SK-N-SH (cell line): ENCODE measurements around the gene ASAP2. TPM values are rescaled to one million over a fixed set of nuclear protein-coding genes. Genes with fewer than 3 reads are reported as not detected.

ENCODE experiments used
- CTCF ChIA-PET: fragments of 300-600, 350-600 bp; formaldehyde crosslinking; extraction: SDS; loops from one replicate; lab custom pipeline; 2021; lab: Yijun Ruan, JAX
- POLR2A ChIA-PET: fragments of 350-600 bp; sonication (Branson Sonifier 250); formaldehyde crosslinking; extraction: SDS; loops from one replicate; lab custom pipeline; 2020; ENCODE audit warnings: antibody characterized with exemption, inconsistent platforms; lab: Yijun Ruan, JAX
- DNase-seq: peaks from one replicate; pipeline ENCODE4 v3.0.0; 2012
- H2AFZ ChIP-seq: fragments of 200-600 bp; sonication (generic); 2 replicates; pipeline ENCODE4 v1.8.1; 2016; ENCODE audit warnings: antibody characterized with exemption, mild to moderate bottlenecking, low read depth
- H3F3A ChIP-seq: fragments of 200-600 bp; sonication (generic); replicated peaks from 2 replicates; pipeline ENCODE3; 2016; ENCODE audit warnings: antibody characterized with exemption, mild to moderate bottlenecking; ENCODE audit not compliant: insufficient read depth
- H3K27ac ChIP-seq, 2 experiments: fragments of 200-500 bp in 1 of 2; fragments of 200-600 bp in 1 of 2; sonication (Bioruptor generic) in 1 of 2; sonication (generic), shearing (Covaris generic) in 1 of 2; 2 replicates each; pipeline versions ENCODE4 v1.5.1 to v1.6.1; 2014 to 2016; ENCODE audit warnings: low read depth in 2 of 2, inconsistent platforms in 1 of 2, low read length in 1 of 2, mild to moderate bottlenecking in 1 of 2, mixed read lengths in 1 of 2
- H3K27me3 ChIP-seq: fragments of 200-600 bp; sonication (generic), shearing (Covaris generic); 2 replicates; pipeline ENCODE4 v1.6.1; 2016; ENCODE audit warnings: mixed run types; ENCODE audit not compliant: insufficient read depth
- H3K36me3 ChIP-seq, 2 experiments: fragments of 200-500 bp in 1 of 2; fragments of 200-600 bp in 1 of 2; sonication (Bioruptor generic) in 1 of 2; sonication (generic) in 1 of 2; replicated peaks in 1 of 2; 2 replicates each; pipeline versions ENCODE3 to v1.5.1; 2014 to 2016; ENCODE audit warnings: low read length in 1 of 2, mild to moderate bottlenecking in 1 of 2; ENCODE audit not compliant: insufficient read depth in 2 of 2, control insufficient read depth in 1 of 2
- H3K4me1 ChIP-seq, 2 experiments: fragments of 200-500 bp in 1 of 2; fragments of 200-600 bp in 1 of 2; sonication (Bioruptor generic) in 1 of 2; sonication (generic), shearing (Covaris generic) in 1 of 2; 2 replicates each; pipeline versions ENCODE4 v1.5.1 to v1.6.1; 2014 to 2016; ENCODE audit warnings: low read depth in 1 of 2, low read length in 1 of 2, mixed run types in 1 of 2; ENCODE audit not compliant: insufficient read depth in 2 of 2, control insufficient read depth in 1 of 2
- H3K4me2 ChIP-seq: fragments of 200-600 bp; sonication (generic), shearing (Covaris generic); 2 replicates; pipeline ENCODE4 v1.6.1; 2017; ENCODE audit warnings: mixed run types
- H3K4me3 ChIP-seq, 2 experiments: fragments of 200-500 bp in 1 of 2; fragments of 200-600 bp in 1 of 2; sonication (Bioruptor generic) in 1 of 2; sonication (generic), shearing (Covaris generic) in 1 of 2; 2 replicates each; pipeline versions ENCODE4 v1.5.1 to v1.8.1; 2014 to 2016; ENCODE audit warnings: low read depth in 2 of 2, inconsistent platforms in 1 of 2, low read length in 1 of 2, mild to moderate bottlenecking in 1 of 2, mixed read lengths in 1 of 2, moderate library complexity in 1 of 2
- H3K79me2 ChIP-seq: fragments of 200-600 bp; sonication (generic); 2 replicates; pipeline ENCODE4 v1.8.1; 2017; ENCODE audit warnings: mild to moderate bottlenecking; ENCODE audit not compliant: insufficient read depth
- H3K9ac ChIP-seq: fragments of 200-600 bp; sonication (generic); 2 replicates; pipeline ENCODE4 v1.6.1; 2017; ENCODE audit warnings: mixed run types
- H3K9me2 ChIP-seq: fragments of 200-600 bp; sonication (generic); 2 replicates; pipeline ENCODE4 v1.6.1; 2017; ENCODE audit warnings: mixed run types
- H3K9me3 ChIP-seq: fragments of 200-600 bp; sonication (generic); 2 replicates; pipeline ENCODE4 v1.6.1; 2017; ENCODE audit warnings: mixed run types, mild to moderate bottlenecking, moderate library complexity
- H4K20me1 ChIP-seq: fragments of 200-600 bp; sonication (generic); 2 replicates; pipeline ENCODE4 v1.6.1; 2017; ENCODE audit warnings: mild to moderate bottlenecking, mixed run types; ENCODE audit not compliant: insufficient read depth
- CHD2 ChIP-seq: fragments of 150-350 bp; IDR thresholded peaks from 2 replicates; pipeline ENCODE4 v1.6.1; 2018; ENCODE audit warnings: low read length; ENCODE audit not compliant: partially characterized antibody
- EP300 ChIP-seq, 2 experiments: IDR thresholded peaks; 2 replicates each; pipeline versions ENCODE4 v1.4.0 to v1.6.1; 2012; ENCODE audit warnings: borderline replicate concordance in 1 of 2, low read depth in 1 of 2, low read length in 1 of 2
- EZH2phosphoT487 ChIP-seq: fragments of 200-600 bp; sonication (generic); IDR thresholded peaks from 2 replicates; pipeline ENCODE4 v1.6.1; 2017; ENCODE audit warnings: low read depth, mixed run types, mild to moderate bottlenecking, antibody characterized with exemption, moderate library complexity, borderline replicate concordance
- FOSL2 ChIP-seq: IDR thresholded peaks from 2 replicates; pipeline ENCODE4 v1.4.0; 2012; ENCODE audit warnings: low read depth, mild to moderate bottlenecking, moderate library complexity, borderline replicate concordance
- FOXM1 ChIP-seq: IDR thresholded peaks from 2 replicates; pipeline ENCODE4 v1.4.0; 2012; ENCODE audit warnings: low read depth, mild to moderate bottlenecking
- GATA2 ChIP-seq: sonication (generic); formaldehyde crosslinking; IDR thresholded peaks from 2 replicates; pipeline ENCODE4 v1.5.0; 2020; ENCODE audit warnings: mild to moderate bottlenecking, missing genetic modification reagents
- JUND ChIP-seq: IDR thresholded peaks from 2 replicates; pipeline ENCODE4 v1.4.0; 2012
- MEF2A ChIP-seq: IDR thresholded peaks from 2 replicates; pipeline ENCODE4 v1.4.0; 2012; ENCODE audit warnings: low read depth, borderline replicate concordance
- NFIC ChIP-seq: IDR thresholded peaks from 2 replicates; pipeline ENCODE4 v1.4.0; 2012; ENCODE audit warnings: borderline replicate concordance
- NRF1 ChIP-seq: IDR thresholded peaks from 2 replicates; pipeline ENCODE4 v1.6.1; 2012; ENCODE audit warnings: low read depth, mild to moderate bottlenecking, low read length
- RAD21 ChIP-seq: IDR thresholded peaks from 2 replicates; pipeline ENCODE4 v1.6.1; 2012; ENCODE audit warnings: mild to moderate bottlenecking, low read length
- RCOR1 ChIP-seq: fragments of 150-350 bp; IDR thresholded peaks from 2 replicates; pipeline ENCODE4 v1.6.1; 2017; ENCODE audit warnings: antibody characterized with exemption, low read length
- SIN3A ChIP-seq: IDR thresholded peaks from 2 replicates; pipeline ENCODE4 v1.6.1; 2012; ENCODE audit warnings: low read depth, mild to moderate bottlenecking, low read length, moderate library complexity, borderline replicate concordance
- TEAD4 ChIP-seq: IDR thresholded peaks from 2 replicates; pipeline ENCODE4 v1.4.0; 2012; ENCODE audit warnings: mild to moderate bottlenecking, borderline replicate concordance; ENCODE audit not compliant: insufficient read depth
- YY1 ChIP-seq: IDR thresholded peaks from 2 replicates; pipeline ENCODE4 v1.4.0; 2012; ENCODE audit warnings: low read depth, mild to moderate bottlenecking
- WGBS: methylation state at CpG from one replicate; pipeline ENCODE4 v1.1.6; 2017; ENCODE audit warnings: low lambda C conversion rate; 5-methylcytosine and 5-hydroxymethylcytosine counted together
- polyA plus RNA-seq, 3 experiments: library from polyadenylated mRNA; depleted of rRNA; stranded (reverse); fragments of >200 nt; gene quantifications; 2 replicates each; pipeline ENCODE4 v1.2.3, GENCODE V29; 2012
- TF ChIP-seq, protein P1 (sequence below): fragments of 150-350 bp; IDR thresholded peaks from 2 replicates; pipeline ENCODE4 v1.6.1; 2017; ENCODE audit warnings: antibody characterized with exemption, low read length, low read depth, borderline replicate concordance
- TF ChIP-seq, protein P2 (sequence below): fragments of 200-600 bp; sonication (generic); IDR thresholded peaks from 2 replicates; pipeline ENCODE4 v1.6.1; 2017; ENCODE audit warnings: antibody characterized with exemption, mild to moderate bottlenecking, moderate library complexity
- TF ChIP-seq, protein P3 (sequence below): IDR thresholded peaks from 2 replicates; pipeline ENCODE4 v1.4.0; 2012; ENCODE audit warnings: low read depth, borderline replicate concordance

ASAP2 gene
- polyA plus RNA-seq, 1 of the 3 experiments (the other 2 are of a cell fraction) = 37.9 TPM

DNA sequence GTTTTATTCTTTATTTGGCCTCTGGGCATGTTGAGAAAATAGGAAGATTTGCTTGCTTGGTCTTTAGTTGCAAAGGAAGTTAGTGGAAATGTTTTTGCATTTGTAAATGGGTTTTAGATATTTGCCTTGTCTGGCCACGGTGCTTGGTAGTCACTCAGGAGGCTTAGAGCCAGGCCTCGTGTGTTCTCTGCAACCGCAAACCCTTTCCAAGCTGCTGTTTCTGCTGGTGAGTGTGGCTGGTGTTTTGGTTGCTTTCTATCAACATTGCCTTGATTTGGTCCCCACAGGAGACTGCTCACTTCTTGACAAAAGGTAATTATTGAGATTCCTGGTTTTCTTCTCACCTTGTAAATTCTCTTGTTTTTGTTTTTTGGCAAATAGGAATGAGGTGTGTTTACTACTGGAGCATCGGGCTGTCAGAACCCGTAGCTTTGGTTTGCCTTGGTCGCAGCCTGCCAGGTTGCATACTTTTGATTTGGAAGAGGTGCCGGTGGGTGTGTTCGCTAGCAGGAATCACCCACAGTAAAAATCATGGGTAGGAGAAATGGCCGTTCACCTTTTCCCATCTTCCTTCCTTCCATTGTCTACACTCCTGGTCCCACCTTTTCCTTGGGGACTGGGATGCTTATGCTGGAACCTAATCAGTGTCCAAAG, 15.8 kb downstream of the ASAP2 start:
- Histone ChIP-seq H3K9me2 (no peaks in the 10 kb centered on the region), H3K9ac (no peak overlapping the region), H3K27ac (no peak overlapping the region; a peak in 1 of 4 replicates), H3K4me3 (no peak overlapping the region), H3K27me3 (no peaks in the 10 kb centered on the region), H3K4me2 (no peak overlapping the region), H3K79me2 (peaks cover 99% of the 10 kb centered on the region), H3K4me1 (peaks cover 40 to 43% of the 10 kb centered on the region in 2 experiments), H3F3A (peaks cover 47% of the 10 kb centered on the region), H2AFZ (no peak overlapping the region), H4K20me1 (peaks cover 62% of the 10 kb centered on the region)
- POLR2A ChIA-PET = no interaction called here
- CTCF ChIA-PET = interaction anchor here (0.8 to 6.9 kb wide), 7 partner anchors 10 to 152 kb away, joined by 3 to 60 read pairs (median 3); partner anchors contain the start of gene ASAP2
- no peak for DNase-seq
- TF ChIP-seq RCOR1 = no peak
- no peak for TF ChIP-seq SIN3A
- no peak for TF ChIP-seq NRF1
- no peak for TF ChIP-seq NFIC
- no peak for TF ChIP-seq JUND
- no peak for TF ChIP-seq MEF2A
- TF ChIP-seq EP300 (IDR thresholded peaks at IDR 0.05; ENCODE audit: borderline replicate concordance in 1 of 2, low read depth in 1 of 2, low read length in 1 of 2) = no peak
- TF ChIP-seq, protein P1, sequence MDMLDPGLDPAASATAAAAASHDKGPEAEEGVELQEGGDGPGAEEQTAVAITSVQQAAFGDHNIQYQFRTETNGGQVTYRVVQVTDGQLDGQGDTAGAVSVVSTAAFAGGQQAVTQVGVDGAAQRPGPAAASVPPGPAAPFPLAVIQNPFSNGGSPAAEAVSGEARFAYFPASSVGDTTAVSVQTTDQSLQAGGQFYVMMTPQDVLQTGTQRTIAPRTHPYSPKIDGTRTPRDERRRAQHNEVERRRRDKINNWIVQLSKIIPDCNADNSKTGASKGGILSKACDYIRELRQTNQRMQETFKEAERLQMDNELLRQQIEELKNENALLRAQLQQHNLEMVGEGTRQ = no peak
- no peak for TF ChIP-seq YY1
- TF ChIP-seq CHD2 = no peak
- TF ChIP-seq GATA2 (CRISPR knock-in tag) = no peak
- TF ChIP-seq, protein P2, sequence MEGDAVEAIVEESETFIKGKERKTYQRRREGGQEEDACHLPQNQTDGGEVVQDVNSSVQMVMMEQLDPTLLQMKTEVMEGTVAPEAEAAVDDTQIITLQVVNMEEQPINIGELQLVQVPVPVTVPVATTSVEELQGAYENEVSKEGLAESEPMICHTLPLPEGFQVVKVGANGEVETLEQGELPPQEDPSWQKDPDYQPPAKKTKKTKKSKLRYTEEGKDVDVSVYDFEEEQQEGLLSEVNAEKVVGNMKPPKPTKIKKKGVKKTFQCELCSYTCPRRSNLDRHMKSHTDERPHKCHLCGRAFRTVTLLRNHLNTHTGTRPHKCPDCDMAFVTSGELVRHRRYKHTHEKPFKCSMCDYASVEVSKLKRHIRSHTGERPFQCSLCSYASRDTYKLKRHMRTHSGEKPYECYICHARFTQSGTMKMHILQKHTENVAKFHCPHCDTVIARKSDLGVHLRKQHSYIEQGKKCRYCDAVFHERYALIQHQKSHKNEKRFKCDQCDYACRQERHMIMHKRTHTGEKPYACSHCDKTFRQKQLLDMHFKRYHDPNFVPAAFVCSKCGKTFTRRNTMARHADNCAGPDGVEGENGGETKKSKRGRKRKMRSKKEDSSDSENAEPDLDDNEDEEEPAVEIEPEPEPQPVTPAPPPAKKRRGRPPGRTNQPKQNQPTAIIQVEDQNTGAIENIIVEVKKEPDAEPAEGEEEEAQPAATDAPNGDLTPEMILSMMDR = no peak
- TF ChIP-seq, protein P3, sequence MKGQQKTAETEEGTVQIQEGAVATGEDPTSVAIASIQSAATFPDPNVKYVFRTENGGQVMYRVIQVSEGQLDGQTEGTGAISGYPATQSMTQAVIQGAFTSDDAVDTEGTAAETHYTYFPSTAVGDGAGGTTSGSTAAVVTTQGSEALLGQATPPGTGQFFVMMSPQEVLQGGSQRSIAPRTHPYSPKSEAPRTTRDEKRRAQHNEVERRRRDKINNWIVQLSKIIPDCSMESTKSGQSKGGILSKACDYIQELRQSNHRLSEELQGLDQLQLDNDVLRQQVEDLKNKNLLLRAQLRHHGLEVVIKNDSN = no peak
- no peak for TF ChIP-seq FOXM1
- TF ChIP-seq EZH2phosphoT487 = no peak
- no peak for TF ChIP-seq FOSL2
- no peak for TF ChIP-seq RAD21
- TF ChIP-seq TEAD4 = no peak
- TF ChIP-seq, all 33 proteins: peak for 0
- Histone ChIP-seq H3K9me3 (no peaks in the 10 kb centered on the region; the same call in 1 of the 2 replicates), H3K36me3 (peaks cover 5 to 18% of the 10 kb centered on the region in 2 experiments)
- WGBS = 96% methylated on average over 9 of the region's 9 CpGs
